Measurements from ENCODE around the gene PNPLA7. TPM values are rescaled to one million over a fixed set of nuclear protein-coding genes. Genes with fewer than 3 reads are reported as not detected.

Gene PNPLA7
- total RNA-seq, 1 donor from 2014 or later: 3.6 TPM

GRCh38 chr9:137434498-137435380, 115.5 kb downstream of the PNPLA7 start:
- Mint-ChIP-seq H3K9me3 (ENCODE audit: low read depth) (no peaks in the 10 kb centered on the region), H3K27me3 (ENCODE audit: low read depth) (no peaks in the 10 kb centered on the region), H3K36me3 (ENCODE audit: low read depth) (no peaks in the 10 kb centered on the region), H3K4me1 (ENCODE audit: low read depth) (no peaks in the 10 kb centered on the region), H3K4me3 (ENCODE audit: unreplicated experiment) (no peak overlapping the region), H3K27ac (ENCODE audit: unreplicated experiment) (no peak overlapping the region)
- no peak for TF ChIP-seq CTCF (IDR thresholded peaks at IDR 0.05)
- peak; percentile 84 for DNase-seq (ENCODE audit: low spot score)

DNA sequence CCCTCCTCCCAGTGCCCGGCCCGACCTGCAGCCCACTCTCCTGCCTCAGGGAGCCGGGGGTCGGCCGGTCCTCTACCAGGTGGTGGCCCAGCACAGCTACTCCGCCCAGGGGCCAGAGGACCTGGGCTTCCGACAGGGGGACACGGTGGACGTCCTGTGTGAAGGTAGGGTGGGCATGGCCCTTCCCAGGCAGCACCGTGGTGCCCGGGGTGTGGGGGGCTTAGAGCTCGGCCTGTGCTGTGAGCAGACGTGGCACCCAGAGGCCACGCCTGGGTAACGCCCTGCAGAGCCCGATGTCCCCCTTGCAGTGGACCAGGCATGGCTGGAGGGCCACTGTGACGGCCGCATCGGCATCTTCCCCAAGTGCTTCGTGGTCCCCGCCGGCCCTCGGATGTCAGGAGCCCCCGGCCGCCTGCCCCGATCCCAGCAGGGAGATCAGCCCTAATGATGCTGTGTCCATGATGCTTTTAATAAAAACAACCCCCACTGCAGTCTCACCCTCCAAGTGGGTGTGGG, 116.2 kb downstream of the PNPLA7 start:
- TF ChIP-seq CTCF (IDR thresholded peaks at IDR 0.05): no peak
- no peaks in the 10 kb centered on the region for H3K9me3 Mint-ChIP-seq (ENCODE audit: low read depth)
- H3K4me1 Mint-ChIP-seq (ENCODE audit: low read depth): no peaks in the 10 kb centered on the region
- peak; percentile 84 for DNase-seq (ENCODE audit: low spot score)
- H3K4me3 Mint-ChIP-seq (ENCODE audit: unreplicated experiment): no peak overlapping the region
- H3K36me3 Mint-ChIP-seq (ENCODE audit: low read depth): no peaks in the 10 kb centered on the region
- no peak overlapping the region for H3K27ac Mint-ChIP-seq (ENCODE audit: unreplicated experiment)
- H3K27me3 Mint-ChIP-seq (ENCODE audit: low read depth): no peaks in the 10 kb centered on the region

- Mint-ChIP-seq H3K4me1 (ENCODE audit: low read depth) (no peaks in the 10 kb centered on the region), H3K9me3 (ENCODE audit: low read depth) (no peaks in the 10 kb centered on the region), H3K4me3 (ENCODE audit: unreplicated experiment) (no peak overlapping the region), H3K27ac (ENCODE audit: unreplicated experiment) (no peak overlapping the region), H3K36me3 (ENCODE audit: low read depth) (no peaks in the 10 kb centered on the region), H3K27me3 (ENCODE audit: low read depth) (no peaks in the 10 kb centered on the region)
- DNase-seq (ENCODE audit: low spot score): peak; percentile 81
- no peak for TF ChIP-seq CTCF (IDR thresholded peaks at IDR 0.05)
These were observed 116.8 kb downstream of the PNPLA7 start for GRCh38 chr9:137433349-137433915.

DNA sequence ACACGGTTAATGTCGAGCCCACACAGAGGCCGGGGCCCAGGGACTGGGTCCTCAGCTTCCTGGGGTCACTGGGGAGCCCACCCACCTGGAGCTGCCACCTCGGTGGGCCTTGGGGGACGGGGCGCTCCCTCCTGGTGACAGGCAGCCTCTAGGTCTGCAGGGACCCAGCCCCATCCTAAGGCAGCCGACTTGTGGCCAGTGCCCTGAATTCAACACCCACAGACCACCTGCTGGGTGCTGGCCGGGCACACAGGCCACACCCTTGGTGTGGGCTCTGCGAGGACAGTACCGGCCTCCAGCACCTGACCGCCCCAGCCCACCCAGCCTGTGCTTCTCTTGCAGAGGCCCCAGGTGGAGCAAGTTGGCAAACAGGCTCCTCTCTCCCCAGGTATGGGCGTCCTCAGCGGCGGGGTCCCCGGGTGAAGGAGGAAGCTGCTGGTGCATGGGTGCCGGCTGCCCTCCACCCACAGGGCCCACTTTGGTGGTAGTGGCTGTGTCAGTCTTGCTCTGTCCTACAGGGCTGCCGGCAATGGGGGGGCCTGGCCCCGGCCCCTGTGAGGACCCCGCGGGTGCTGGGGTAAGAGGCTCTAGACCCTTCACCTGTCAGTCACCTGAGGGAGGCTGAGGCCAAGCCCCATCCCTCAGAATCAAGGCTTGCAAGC, 117.4 kb downstream of the PNPLA7 start:
- DNase-seq (ENCODE audit: low spot score): peak; percentile 89
- Mint-ChIP-seq H3K4me3 (ENCODE audit: unreplicated experiment) (no peak overlapping the region), H3K36me3 (ENCODE audit: low read depth) (no peaks in the 10 kb centered on the region), H3K9me3 (ENCODE audit: low read depth) (no peaks in the 10 kb centered on the region), H3K27ac (ENCODE audit: unreplicated experiment) (no peak overlapping the region), H3K27me3 (ENCODE audit: low read depth) (no peaks in the 10 kb centered on the region), H3K4me1 (ENCODE audit: low read depth) (no peaks in the 10 kb centered on the region)
- no peak for TF ChIP-seq CTCF (IDR thresholded peaks at IDR 0.05)

GRCh38 chr9:137431416-137431931, 118.7 kb downstream of the PNPLA7 start:
- no peak overlapping the region for H3K27ac Mint-ChIP-seq (ENCODE audit: unreplicated experiment)
- no peaks in the 10 kb centered on the region for H3K9me3 Mint-ChIP-seq (ENCODE audit: low read depth)
- no peaks in the 10 kb centered on the region for H3K36me3 Mint-ChIP-seq (ENCODE audit: low read depth)
- DNase-seq (ENCODE audit: low spot score): peak; percentile 88
- no peaks in the 10 kb centered on the region for H3K27me3 Mint-ChIP-seq (ENCODE audit: low read depth)
- no peaks in the 10 kb centered on the region for H3K4me1 Mint-ChIP-seq (ENCODE audit: low read depth)
- H3K4me3 Mint-ChIP-seq (ENCODE audit: unreplicated experiment): no peak overlapping the region
- TF ChIP-seq CTCF (IDR thresholded peaks at IDR 0.05): no peak
